CD4-positive, alpha-beta T cell treated with Interferon alpha-2 for 1 hour (primary cell): ENCODE data around the gene EPHB1.

Experiments used
- DNase-seq, 2 donors: peaks; one replicate each; pipeline ENCODE4 v3.0.0-alpha.2; 2020 to 2022

EPHB1 gene

GRCh38 chr3:135292162-135292561, 497.1 kb downstream of the EPHB1 start:
- DNase-seq: no peak

- no peak for DNase-seq
These were observed 506.6 kb downstream of the EPHB1 start for GRCh38 chr3:135301670-135302069.

GRCh38 chr3:135304378-135304777, 509.3 kb downstream of the EPHB1 start:
- no peak for DNase-seq
